ENCODE measurements around the gene TOPAZ1. TPM values are rescaled to one million over a fixed set of nuclear protein-coding genes. Genes with fewer than 3 reads are reported as not detected.
A peak's percentile ranks its signal among the peaks of the same experiment; 100 is the strongest.

TOPAZ1 gene
- total and polyA plus RNA-seq, 9 of the 15 experiments (the other 6 are each of a cell fraction or from before 2014, with no cell fraction given): 0.01 TPM; not detected in 8

- TF ChIP-seq, protein P1, sequence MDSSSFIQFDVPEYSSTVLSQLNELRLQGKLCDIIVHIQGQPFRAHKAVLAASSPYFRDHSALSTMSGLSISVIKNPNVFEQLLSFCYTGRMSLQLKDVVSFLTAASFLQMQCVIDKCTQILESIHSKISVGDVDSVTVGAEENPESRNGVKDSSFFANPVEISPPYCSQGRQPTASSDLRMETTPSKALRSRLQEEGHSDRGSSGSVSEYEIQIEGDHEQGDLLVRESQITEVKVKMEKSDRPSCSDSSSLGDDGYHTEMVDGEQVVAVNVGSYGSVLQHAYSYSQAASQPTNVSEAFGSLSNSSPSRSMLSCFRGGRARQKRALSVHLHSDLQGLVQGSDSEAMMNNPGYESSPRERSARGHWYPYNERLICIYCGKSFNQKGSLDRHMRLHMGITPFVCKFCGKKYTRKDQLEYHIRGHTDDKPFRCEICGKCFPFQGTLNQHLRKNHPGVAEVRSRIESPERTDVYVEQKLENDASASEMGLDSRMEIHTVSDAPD (CRISPR knock-in tag; IDR thresholded peaks at IDR 0.05): no peak
- TF ChIP-seq POLR2H (tag; IDR thresholded peaks at IDR 0.05; ENCODE audit: low read depth): peak; percentile 27; the same call in 1 of the 2 replicates
- TF ChIP-seq RAD21 (CRISPR knock-in tag; conservative IDR thresholded peaks at IDR 0.05 in 1 of 2, IDR thresholded peaks at IDR 0.05 in 1 of 2): peak; percentile 87 to 97
- peak in 1 of 2 experiments; percentile 39 for TF ChIP-seq NCOA2 (IDR thresholded peaks at IDR 0.05; ENCODE audit: partially characterized antibody in 2 of 2)
Measured at GRCh38 chr3:44323341-44323955, 81.8 kb downstream of the TOPAZ1 start (continued).

- H3K9ac ChIP-seq (ENCODE audit: insufficient read depth in 1 of 2, low read depth in 2 of 2, low read length in 2 of 2): no peak overlapping the region
- no peaks in the 10 kb centered on the region for H3K27me3 ChIP-seq (ENCODE audit: control insufficient read depth in 2 of 2, insufficient read depth in 2 of 2, low read length in 2 of 2)
- H3K4me3 ChIP-seq: no peak overlapping the region
- CTCF ChIA-PET (ENCODE audit: low intra/inter-chr PET ratio): no interaction called here
- POLR2A ChIA-PET: no interaction called here
- H3K36me3 ChIP-seq (ENCODE audit: control insufficient read depth, insufficient read depth, low read length): no peaks in the 10 kb centered on the region
- H3K4me2 ChIP-seq (ENCODE audit: insufficient read depth, low read length): no peak overlapping the region
- intact Hi-C loops (cut with micrococcal nuclease): loop anchor here (5.0 to 10.0 kb wide), 4 partner anchors 87 to 670 kb away; partner anchors contain the start of gene ZNF197
- in situ Hi-C loops (cut with MboI): loop anchor here (10.0 kb wide), 1 partner anchor 190 kb away; no protein-coding TSS in a partner anchor
- no peaks in the 10 kb centered on the region for H3K9me1 ChIP-seq (ENCODE audit: control insufficient read depth, insufficient read depth, low read length)
- H2AFZ ChIP-seq (ENCODE audit: low read depth, low read length): no peak overlapping the region
- H3K9me3 ChIP-seq (replicated peaks; ENCODE audit: control insufficient read depth, insufficient read depth, low read depth, low read length): peaks cover 5% of the 10 kb centered on the region; the same call in 1 of the 2 replicates
- no peaks in the 10 kb centered on the region for H3K79me2 ChIP-seq (ENCODE audit: control insufficient read depth, insufficient read depth, low read length)
- no peak for DNase-seq (ENCODE audit: extremely low read depth in 1 of 4, low spot score in 3 of 4)
- no peak for ATAC-seq
- H3K27ac ChIP-seq (ENCODE audit: extremely low read depth, low read depth, low read length): no peak overlapping the region
- H4K20me1 ChIP-seq (replicated peaks; ENCODE audit: control insufficient read depth, insufficient read depth, low read length): no peaks in the 10 kb centered on the region
- no peaks in the 10 kb centered on the region for H3K4me1 ChIP-seq (replicated peaks in 1 of 2; ENCODE audit: control insufficient read depth in 2 of 2, insufficient read depth in 2 of 2, low read length in 2 of 2)
- no TSS peak for BruUV-seq (replicated peaks)
- no peak for FAIRE-seq
- no peak for TF ChIP-seq PTBP1 (IDR thresholded peaks at IDR 0.05; ENCODE audit: low read depth, low read length)
- no peak for TF ChIP-seq MITF (IDR thresholded peaks at IDR 0.05)
- TF ChIP-seq CREM (IDR thresholded peaks at IDR 0.05; ENCODE audit: low read depth): no peak
- TF ChIP-seq, protein P2, sequence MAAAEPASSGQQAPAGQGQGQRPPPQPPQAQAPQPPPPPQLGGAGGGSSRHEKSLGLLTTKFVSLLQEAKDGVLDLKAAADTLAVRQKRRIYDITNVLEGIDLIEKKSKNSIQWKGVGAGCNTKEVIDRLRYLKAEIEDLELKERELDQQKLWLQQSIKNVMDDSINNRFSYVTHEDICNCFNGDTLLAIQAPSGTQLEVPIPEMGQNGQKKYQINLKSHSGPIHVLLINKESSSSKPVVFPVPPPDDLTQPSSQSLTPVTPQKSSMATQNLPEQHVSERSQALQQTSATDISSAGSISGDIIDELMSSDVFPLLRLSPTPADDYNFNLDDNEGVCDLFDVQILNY (CRISPR knock-in tag; IDR thresholded peaks at IDR 0.05): no peak
- no peak for TF ChIP-seq CBFA2T2 (conservative IDR thresholded peaks at IDR 0.05)
- no peak for TF ChIP-seq NR2F6 (CRISPR knock-in tag; IDR thresholded peaks at IDR 0.05)
- TF ChIP-seq FOS (IDR thresholded peaks at IDR 0.05; ENCODE audit: extremely low read depth, insufficient read length): no peak
- TF ChIP-seq, protein P3, sequence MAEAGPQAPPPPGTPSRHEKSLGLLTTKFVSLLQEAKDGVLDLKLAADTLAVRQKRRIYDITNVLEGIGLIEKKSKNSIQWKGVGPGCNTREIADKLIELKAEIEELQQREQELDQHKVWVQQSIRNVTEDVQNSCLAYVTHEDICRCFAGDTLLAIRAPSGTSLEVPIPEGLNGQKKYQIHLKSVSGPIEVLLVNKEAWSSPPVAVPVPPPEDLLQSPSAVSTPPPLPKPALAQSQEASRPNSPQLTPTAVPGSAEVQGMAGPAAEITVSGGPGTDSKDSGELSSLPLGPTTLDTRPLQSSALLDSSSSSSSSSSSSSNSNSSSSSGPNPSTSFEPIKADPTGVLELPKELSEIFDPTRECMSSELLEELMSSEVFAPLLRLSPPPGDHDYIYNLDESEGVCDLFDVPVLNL (CRISPR knock-in tag; IDR thresholded peaks at IDR 0.05; ENCODE audit: low read depth): no peak
- no peak for TF ChIP-seq ZNF133 (CRISPR knock-in tag; IDR thresholded peaks at IDR 0.05)
- no peak for TF ChIP-seq SIX5 (IDR thresholded peaks at IDR 0.05; ENCODE audit: borderline replicate concordance in 1 of 2, insufficient read depth in 1 of 2, low read depth in 1 of 2, low read length in 2 of 2)
- TF ChIP-seq PKNOX1 (IDR thresholded peaks at IDR 0.05): no peak
Measured at GRCh38 chr3:44324584-44324983, 82.9 kb downstream of the TOPAZ1 start.

All from K562 (cell line).